ENCODE measurements around the gene C11orf91. TPM values are rescaled to one million over a fixed set of nuclear protein-coding genes. Genes with fewer than 3 reads are reported as not detected.

The C11orf91 gene
- total RNA-seq, 2 experiments from 2014 or later: not detected

GRCh38 chr11:33691066-33691864, 9.4 kb downstream of the C11orf91 start:
- DNase-seq (no peak), ATAC-seq (no peak)
- intact Hi-C loops (cut with micrococcal nuclease): no loop called here
- POLR2A ChIA-PET: interaction anchor here (1.3 kb wide), 1 partner anchor 25 kb away, joined by 3 read pairs; no protein-coding TSS in a partner anchor
- Mint-ChIP-seq H3K27ac (no peak overlapping the region), H3K4me1 (ENCODE audit: low read depth) (peaks cover under 1% of the 10 kb centered on the region), H3K9me3 (peaks cover 2% of the 10 kb centered on the region), H3K27me3 (peaks cover 4% of the 10 kb centered on the region), H3K36me3 (ENCODE audit: low read depth) (no peaks in the 10 kb centered on the region), H3K4me3 (no peak overlapping the region)
- CTCF ChIA-PET: interaction anchor here (1.7 kb wide), 1 partner anchor 94 kb away, joined by 3 read pairs; no protein-coding TSS in a partner anchor
- no peak for TF ChIP-seq CTCF (IDR thresholded peaks at IDR 0.05)

GRCh38 chr11:33690290-33691065, 10.1 kb downstream of the C11orf91 start:
- no peak overlapping the region for H3K4me3 Mint-ChIP-seq
- H3K36me3 Mint-ChIP-seq (ENCODE audit: low read depth): no peaks in the 10 kb centered on the region
- ATAC-seq (no peak), DNase-seq (no peak)
- peaks cover 2% of the 10 kb centered on the region for H3K9me3 Mint-ChIP-seq
- POLR2A ChIA-PET: no interaction called here
- no peak for TF ChIP-seq CTCF (IDR thresholded peaks at IDR 0.05)
- CTCF ChIA-PET: interaction anchor here (1.7 kb wide), 1 partner anchor 95 kb away, joined by 3 read pairs; no protein-coding TSS in a partner anchor
- intact Hi-C loops (cut with micrococcal nuclease): no loop called here
- H3K27me3 Mint-ChIP-seq: peaks cover 1% of the 10 kb centered on the region
- no peak overlapping the region for H3K27ac Mint-ChIP-seq
- no peaks in the 10 kb centered on the region for H3K4me1 Mint-ChIP-seq (ENCODE audit: low read depth)

- Mint-ChIP-seq H3K27ac (no peak overlapping the region), H3K27me3 (peaks cover 7% of the 10 kb centered on the region), H3K4me1 (ENCODE audit: low read depth) (no peaks in the 10 kb centered on the region), H3K9me3 (peaks cover 2% of the 10 kb centered on the region), H3K4me3 (no peak overlapping the region), H3K36me3 (ENCODE audit: low read depth) (no peaks in the 10 kb centered on the region)
- ChIA-PET CTCF (interaction anchor here (1.5 kb wide), 1 partner anchor 326 kb away, joined by 6 read pairs; no protein-coding TSS in a partner anchor), POLR2A (no interaction called here)
- TF ChIP-seq CTCF (IDR thresholded peaks at IDR 0.05): no peak
- ATAC-seq (no peak), DNase-seq (no peak)
- intact Hi-C loops (cut with micrococcal nuclease): loop anchor here (5.0 kb wide), 1 partner anchor 327 kb away; no protein-coding TSS in a partner anchor
Observed at GRCh38 chr11:33689501-33689900, 11.1 kb downstream of the C11orf91 start.

GRCh38 chr11:33689085-33689484, 11.5 kb downstream of the C11orf91 start:
- H3K9me3 Mint-ChIP-seq: peaks cover 2% of the 10 kb centered on the region
- ChIA-PET CTCF (interaction anchor here (1.5 kb wide), 1 partner anchor 326 kb away, joined by 6 read pairs; no protein-coding TSS in a partner anchor), POLR2A (no interaction called here)
- no peak for ATAC-seq
- intact Hi-C loops (cut with micrococcal nuclease): loop anchor here (5.0 kb wide), 1 partner anchor 327 kb away; no protein-coding TSS in a partner anchor
- H3K27ac Mint-ChIP-seq: no peak overlapping the region
- no peak for TF ChIP-seq CTCF (IDR thresholded peaks at IDR 0.05)
- H3K4me1 Mint-ChIP-seq (ENCODE audit: low read depth): no peaks in the 10 kb centered on the region
- peaks cover 11% of the 10 kb centered on the region for H3K27me3 Mint-ChIP-seq
- no peaks in the 10 kb centered on the region for H3K36me3 Mint-ChIP-seq (ENCODE audit: low read depth)
- no peak for DNase-seq
- H3K4me3 Mint-ChIP-seq: no peak overlapping the region
